ENCODE results near the gene DNAJC17. TPM values are rescaled to one million over a fixed set of nuclear protein-coding genes. Genes with fewer than 3 reads are reported as not detected.
A peak's percentile ranks its signal among the peaks of the same experiment; 100 is the strongest.

DNAJC17 gene
- total and polyA plus RNA-seq, 2 donors from 2014 or later = 41.6 to 56.7 TPM

GRCh38 chr15:40850576-40851112 lies 43.4 kb upstream of the DNAJC17 start:
- peak in 1 of 5 donors; percentile 25 for DNase-seq
- Histone ChIP-seq H3K27ac (ENCODE audit: low read depth in 2 of 2, low read length in 2 of 2) (no peak overlapping the region), H3K9ac (ENCODE audit: low read length in 3 of 3) (no peak overlapping the region), H3K4me3 (ENCODE audit: low read length in 3 of 3) (no peak overlapping the region), H3K27me3 (ENCODE audit: control insufficient read depth, insufficient read depth, low read length) (no peaks in the 10 kb centered on the region), H3K4me1 (ENCODE audit: control insufficient read depth in 2 of 3, insufficient read depth in 2 of 3, low read depth in 1 of 3, low read length in 3 of 3) (peaks cover 2 to 18% (median 18%) of the 10 kb centered on the region in 3 donors), H3K36me3 (ENCODE audit: control insufficient read depth in 2 of 3, insufficient read depth in 3 of 3, low read length in 3 of 3) (peaks cover 0 to 22% (median 12%) of the 10 kb centered on the region in 3 donors), H3K9me3 (ENCODE audit: control insufficient read depth in 2 of 3, insufficient read depth in 1 of 3, low read length in 3 of 3) (no peaks in the 10 kb centered on the region)
- TF ChIP-seq CTCF (IDR thresholded peaks at IDR 0.05; ENCODE audit: borderline replicate concordance, extremely low read depth, insufficient read depth) = no peak
- no peak for FAIRE-seq
- intact Hi-C loops (cut with DNase I) = no loop called here

GRCh38 chr15:40847223-40847961 lies 40.1 kb upstream of the DNAJC17 start:
- intact Hi-C loops (cut with DNase I) = no loop called here
- Histone ChIP-seq H3K27ac (ENCODE audit: low read depth in 2 of 2, low read length in 2 of 2) (peak overlapping the region; percentile 89 to 93), H3K9me3 (ENCODE audit: control insufficient read depth in 2 of 3, insufficient read depth in 1 of 3, low read length in 3 of 3) (no peaks in the 10 kb centered on the region), H3K27me3 (ENCODE audit: control insufficient read depth, insufficient read depth, low read length) (no peaks in the 10 kb centered on the region), H3K36me3 (ENCODE audit: control insufficient read depth in 2 of 3, insufficient read depth in 3 of 3, low read length in 3 of 3) (peaks cover 0 to 2% (median 0%) of the 10 kb centered on the region in 3 donors), H3K4me1 (ENCODE audit: control insufficient read depth in 2 of 3, insufficient read depth in 2 of 3, low read depth in 1 of 3, low read length in 3 of 3) (peaks cover 2 to 32% (median 26%) of the 10 kb centered on the region in 3 donors), H3K9ac (ENCODE audit: low read length in 3 of 3) (peak overlapping the region in 1 of 3 donors; percentile 82), H3K4me3 (ENCODE audit: low read length in 3 of 3) (peak overlapping the region; percentile 3 to 67 (median 36))
- FAIRE-seq (no peak), DNase-seq (peak; percentile 86 to 96 (median 91))
- no peak for TF ChIP-seq CTCF (IDR thresholded peaks at IDR 0.05; ENCODE audit: borderline replicate concordance, extremely low read depth, insufficient read depth)

- DNase-seq (no peak), FAIRE-seq (no peak)
- Histone ChIP-seq H3K27ac (ENCODE audit: low read depth in 2 of 2, low read length in 2 of 2) (peak overlapping the region; percentile 89 to 93), H3K9ac (ENCODE audit: low read length in 3 of 3) (peak overlapping the region in 2 of 3 donors; percentile 46 to 82), H3K4me1 (ENCODE audit: control insufficient read depth in 2 of 3, insufficient read depth in 2 of 3, low read depth in 1 of 3, low read length in 3 of 3) (peaks cover 2 to 32% (median 26%) of the 10 kb centered on the region in 3 donors), H3K27me3 (ENCODE audit: control insufficient read depth, insufficient read depth, low read length) (no peaks in the 10 kb centered on the region), H3K4me3 (ENCODE audit: low read length in 3 of 3) (peak overlapping the region; percentile 3 to 67 (median 13)), H3K9me3 (ENCODE audit: control insufficient read depth in 2 of 3, insufficient read depth in 1 of 3, low read length in 3 of 3) (no peaks in the 10 kb centered on the region), H3K36me3 (ENCODE audit: control insufficient read depth in 2 of 3, insufficient read depth in 3 of 3, low read length in 3 of 3) (peaks cover 0 to 2% (median 0%) of the 10 kb centered on the region in 3 donors)
- intact Hi-C loops (cut with DNase I) = no loop called here
- no peak for TF ChIP-seq CTCF (IDR thresholded peaks at IDR 0.05; ENCODE audit: borderline replicate concordance, extremely low read depth, insufficient read depth)
Measured at GRCh38 chr15:40846841-40847222, 39.6 kb upstream of the DNAJC17 start.
